HFF-Myc (cell line): ENCODE measurements around the gene HSF5.
A peak's percentile ranks its signal among the peaks of the same experiment; 100 is the strongest.

Experiments
- DNase-seq: peaks from one replicate; pipeline ENCODE4 v3.0.0-alpha.2; 2011; ENCODE audit warnings: low read depth; ENCODE audit errors: extremely low read depth
- H3K4me3 ChIP-seq: replicated peaks from 2 replicates; pipeline ENCODE4 v1.5.1; 2011; ENCODE audit warnings: low read depth, mild to moderate bottlenecking, control low read depth, low read length
- CTCF ChIP-seq: IDR thresholded peaks from 2 replicates; pipeline ENCODE4 v1.5.1; 2012; ENCODE audit warnings: mild to moderate bottlenecking, low read depth, low read length, control low read depth; ENCODE audit errors: missing control alignments

HSF5 gene

DNA sequence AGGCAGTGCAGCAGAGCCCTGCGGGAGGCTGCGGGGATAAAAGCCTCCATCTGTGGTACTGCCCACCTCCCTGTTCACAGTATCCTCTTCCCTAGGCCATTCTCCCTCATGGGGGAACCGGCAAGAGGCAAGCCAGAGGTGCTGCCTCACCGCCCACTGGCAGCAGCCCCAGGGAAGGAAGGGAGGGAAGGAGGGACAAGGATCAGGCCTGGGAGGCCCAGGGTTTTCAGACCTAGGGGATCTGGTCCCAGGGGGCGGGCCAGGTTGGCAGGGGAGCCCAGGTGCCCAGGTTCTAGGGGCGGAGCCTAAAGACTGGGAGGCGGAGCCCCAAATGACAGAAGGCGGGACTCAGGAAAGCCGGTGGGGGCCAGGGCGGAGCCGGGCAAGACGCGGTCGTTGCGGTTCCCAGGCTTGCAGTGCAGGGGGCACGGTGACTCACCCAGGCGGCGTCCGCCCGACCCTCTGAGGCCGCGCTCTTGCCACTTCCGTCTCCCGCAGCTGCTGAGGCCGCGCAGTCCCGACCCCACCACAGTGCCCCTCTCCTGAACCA is 29.2 kb upstream of the HSF5 start:
- no peak for TF ChIP-seq CTCF
- no peak for DNase-seq
- H3K4me3 ChIP-seq: peak overlapping the region; percentile 57

DNA sequence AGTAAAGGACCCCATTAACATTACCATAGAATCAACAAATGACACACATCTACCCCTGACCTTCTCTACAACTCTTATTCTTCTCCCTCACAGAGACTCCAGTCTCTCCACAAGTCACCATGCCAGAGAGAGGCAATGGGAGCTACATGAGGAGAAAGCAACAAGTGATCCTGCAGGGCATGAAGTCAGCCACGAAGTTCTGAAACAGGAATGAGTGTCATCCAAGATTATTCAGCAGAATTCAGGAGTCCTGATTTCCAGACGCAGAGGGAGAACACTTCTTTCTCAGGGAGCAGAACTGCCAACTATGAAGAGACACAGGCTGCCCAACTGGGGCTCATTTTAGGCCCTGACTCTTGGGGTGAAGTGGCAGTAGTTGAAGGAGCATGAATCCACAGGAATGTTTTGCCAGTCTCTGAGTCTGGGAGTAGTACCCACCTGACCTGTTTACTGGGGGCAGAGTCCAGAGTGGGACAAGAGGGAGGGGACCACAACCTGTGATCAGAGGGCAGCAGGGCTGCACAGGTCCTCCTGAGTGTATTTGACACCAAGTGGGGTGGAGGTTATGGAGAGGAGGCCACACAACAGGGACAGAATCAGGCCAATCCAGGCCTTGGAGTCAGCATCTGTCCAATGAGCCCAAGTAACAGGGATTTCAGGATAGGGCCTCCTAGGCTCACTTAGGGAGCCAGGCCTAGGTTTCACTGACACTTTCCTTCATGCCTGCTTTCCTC is 28.6 kb upstream of the HSF5 start:
- no peak for DNase-seq
- TF ChIP-seq CTCF: no peak
- peak overlapping the region; percentile 57 for H3K4me3 ChIP-seq

DNA sequence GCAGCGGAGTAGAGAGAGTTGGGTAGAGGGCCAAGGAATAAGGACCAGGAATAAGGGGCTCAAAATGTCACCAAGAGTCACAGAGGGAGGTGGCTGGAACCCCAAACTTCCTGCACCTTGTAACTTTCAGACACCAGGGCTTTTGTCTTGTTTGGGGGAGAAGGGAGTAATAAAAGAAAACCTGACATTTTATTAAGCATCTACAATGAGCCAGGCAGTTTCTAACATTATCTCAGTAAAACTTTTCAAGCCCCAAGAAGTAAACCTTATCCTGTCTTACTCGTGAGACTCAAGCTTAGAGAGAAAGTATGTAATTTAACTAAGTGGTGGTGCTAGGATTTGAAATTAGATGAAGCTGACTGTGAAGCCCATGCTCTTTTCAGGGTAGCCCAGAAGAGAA is 27.1 kb upstream of the HSF5 start:
- DNase-seq: no peak
- H3K4me3 ChIP-seq: no peak overlapping the region
- TF ChIP-seq CTCF: no peak

- no peak for DNase-seq
- TF ChIP-seq CTCF: no peak
- H3K4me3 ChIP-seq: peak overlapping the region; percentile 71
Observed at GRCh38 chr17:58514770-58515157, 26.6 kb upstream of the HSF5 start.

DNA sequence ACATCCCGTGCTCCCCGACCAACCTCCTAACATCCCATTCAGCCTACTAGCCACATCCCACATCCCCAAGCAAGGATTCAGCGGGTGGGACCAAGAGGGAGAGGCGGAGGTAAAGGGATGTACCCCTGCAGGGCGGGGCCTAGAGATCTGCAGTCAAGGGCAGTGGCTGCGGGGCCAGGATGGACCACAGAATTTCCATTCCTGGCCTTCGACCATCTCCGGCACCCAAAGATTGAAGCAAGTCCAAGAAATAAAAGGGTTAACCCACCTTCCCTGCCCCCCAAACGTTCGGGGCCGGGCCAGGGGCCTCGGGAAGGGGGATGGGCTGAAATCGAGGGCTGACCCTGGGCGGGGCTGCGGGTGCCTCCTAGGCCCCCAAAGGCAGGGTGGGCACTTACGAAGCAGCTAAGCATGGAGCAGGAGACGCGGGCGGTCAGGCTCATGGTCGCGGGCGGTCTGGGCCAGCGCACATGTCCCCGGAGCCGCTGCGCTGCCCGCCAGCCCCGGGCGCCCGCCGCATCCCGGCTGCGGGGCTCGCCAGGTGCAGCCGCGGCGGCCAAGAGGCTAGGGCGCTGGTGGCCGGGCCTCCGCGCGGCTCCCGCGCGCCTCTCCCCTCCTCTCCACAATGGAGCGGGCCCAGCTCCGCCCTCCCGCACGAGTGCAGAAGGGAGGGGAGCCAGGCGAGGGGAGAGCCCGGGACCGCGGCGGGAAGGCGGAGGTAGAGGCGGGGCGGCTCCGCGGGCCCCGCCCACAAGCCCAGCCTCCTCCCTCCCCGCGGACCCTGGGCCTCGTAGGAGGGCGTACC is 26.0 kb upstream of the HSF5 start, which contains the start of gene MTMR4:
MTMR4 (minus strand) TSS at position 674 of the 805 bp plus-strand sequence; CDS start at position 443, 231 bp downstream.
- no peak for DNase-seq
- no peak for TF ChIP-seq CTCF
- H3K4me3 ChIP-seq: peak within 1 kb of the TSS; percentile 71

DNA sequence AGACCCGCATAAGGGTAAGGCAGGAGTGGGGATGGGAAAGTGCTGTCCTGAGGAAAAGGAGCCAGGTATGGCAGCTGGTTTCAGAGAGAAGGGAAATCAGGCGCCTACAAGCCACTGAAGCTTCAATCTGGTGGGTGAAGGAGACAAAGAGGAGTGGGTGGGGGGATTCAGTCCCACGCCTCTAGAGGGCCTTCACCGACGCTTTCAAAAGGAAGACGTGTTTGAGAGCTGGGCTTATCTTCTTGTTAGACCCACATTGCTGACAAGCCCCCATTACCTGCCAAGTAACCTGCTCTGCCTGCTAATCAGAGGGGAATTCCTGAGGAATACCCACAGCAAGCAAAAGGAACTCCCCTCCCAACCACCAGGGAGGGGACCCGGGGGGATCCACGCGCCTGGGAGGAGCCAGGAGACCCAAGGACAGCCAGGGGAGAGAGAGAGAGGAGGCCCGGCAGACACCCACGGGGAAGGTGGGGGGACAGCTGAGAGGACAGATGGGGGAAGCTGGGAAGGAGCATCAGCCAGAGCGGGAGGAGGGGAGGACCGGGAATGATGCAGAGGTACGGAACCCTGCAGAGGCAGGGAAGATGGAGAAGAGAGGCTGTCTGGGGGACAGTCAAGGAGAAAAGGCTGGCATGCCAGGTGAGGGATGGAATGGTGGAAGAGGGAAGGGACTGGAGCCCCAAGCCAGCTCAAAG is 25.2 kb upstream of the HSF5 start:
- TF ChIP-seq CTCF: no peak
- DNase-seq: no peak
- H3K4me3 ChIP-seq: peak overlapping the region; percentile 71
